Adrenal gland (tissue), 5 donors: ENCODE results near the gene KIF1C.

Source experiments
- POLR2A ChIP-seq, 2 donors: fragments of 450-650 bp; IDR thresholded peaks; one replicate each; pipeline ENCODE4 v1.6.1; 2017; ENCODE audit warnings: antibody characterized with exemption in 2 of 2, mild to moderate bottlenecking in 2 of 2, moderate library complexity in 1 of 2
- TF ChIP-seq, protein P1 (sequence below), 6 experiments: fragments of 450-650 bp in 4 of 6; fragments of 200-600 bp in 2 of 6; sonication (generic) in 1 of 6; IDR thresholded peaks; 1 replicate in 5 of 6; 2 replicates in 1 of 6; pipeline versions ENCODE4 v1.5.1 to v1.8.0; 2016 to 2021; ENCODE audit warnings: antibody characterized with exemption in 6 of 6, mild to moderate bottlenecking in 2 of 6, moderate library complexity in 1 of 6
- donor health status: DM: no; HTN: no; CAD: no.

DNA sequence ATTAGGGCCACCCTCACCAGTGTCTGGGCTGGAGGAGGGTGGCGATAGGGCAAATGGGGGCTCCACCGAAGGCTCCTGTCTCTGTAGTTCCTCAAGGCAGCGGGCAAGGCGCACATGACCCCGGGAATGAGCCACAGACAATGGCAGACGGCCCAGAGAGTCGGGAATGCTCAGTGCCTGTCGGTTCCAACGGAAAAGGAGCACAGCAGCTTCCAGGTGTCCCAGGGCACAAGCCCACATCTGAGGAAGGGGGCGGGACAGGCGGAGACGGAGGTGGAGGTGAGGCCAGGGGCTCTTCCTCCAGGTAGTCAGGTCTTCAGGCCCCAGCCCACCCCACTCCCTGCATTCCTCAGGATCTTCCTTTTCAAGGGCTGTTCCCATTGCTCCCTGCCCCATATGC is 25.0 kb upstream of the KIF1C start:
- TF ChIP-seq, protein P1, sequence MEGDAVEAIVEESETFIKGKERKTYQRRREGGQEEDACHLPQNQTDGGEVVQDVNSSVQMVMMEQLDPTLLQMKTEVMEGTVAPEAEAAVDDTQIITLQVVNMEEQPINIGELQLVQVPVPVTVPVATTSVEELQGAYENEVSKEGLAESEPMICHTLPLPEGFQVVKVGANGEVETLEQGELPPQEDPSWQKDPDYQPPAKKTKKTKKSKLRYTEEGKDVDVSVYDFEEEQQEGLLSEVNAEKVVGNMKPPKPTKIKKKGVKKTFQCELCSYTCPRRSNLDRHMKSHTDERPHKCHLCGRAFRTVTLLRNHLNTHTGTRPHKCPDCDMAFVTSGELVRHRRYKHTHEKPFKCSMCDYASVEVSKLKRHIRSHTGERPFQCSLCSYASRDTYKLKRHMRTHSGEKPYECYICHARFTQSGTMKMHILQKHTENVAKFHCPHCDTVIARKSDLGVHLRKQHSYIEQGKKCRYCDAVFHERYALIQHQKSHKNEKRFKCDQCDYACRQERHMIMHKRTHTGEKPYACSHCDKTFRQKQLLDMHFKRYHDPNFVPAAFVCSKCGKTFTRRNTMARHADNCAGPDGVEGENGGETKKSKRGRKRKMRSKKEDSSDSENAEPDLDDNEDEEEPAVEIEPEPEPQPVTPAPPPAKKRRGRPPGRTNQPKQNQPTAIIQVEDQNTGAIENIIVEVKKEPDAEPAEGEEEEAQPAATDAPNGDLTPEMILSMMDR (IDR thresholded peaks at IDR 0.05), result no peak
- no peak for TF ChIP-seq POLR2A (IDR thresholded peaks at IDR 0.05)
